Cardiac muscle cell (in vitro differentiated cells and primary cell): ENCODE data around the gene MARCHF3. TPM values are rescaled to one million over a fixed set of nuclear protein-coding genes. Genes with fewer than 3 reads are reported as not detected.

Experiments
- DNase-seq, 2 donors: peaks; one replicate each; pipeline versions ENCODE4 v3.0.0 to v3.0.0-alpha.2; 2010 to 2017; ENCODE audit warnings: low read depth in 1 of 2, low spot score in 1 of 2
- H3K27ac ChIP-seq: fragments of 200-600 bp; sonication (generic); 2 replicates; pipeline ENCODE4 v1.5.1; 2016
- H3K27me3 ChIP-seq: fragments of 200-600 bp; sonication (generic); 2 replicates; pipeline ENCODE4 v1.6.0; 2016; ENCODE audit warnings: control low read depth
- H3K36me3 ChIP-seq: fragments of 200-600 bp; sonication (generic); 2 replicates; pipeline ENCODE4 v1.5.1; 2016; ENCODE audit warnings: control low read depth
- H3K4me1 ChIP-seq: fragments of 200-600 bp; sonication (generic); 2 replicates; pipeline ENCODE4 v1.8.1; 2017; ENCODE audit warnings: low read depth, mild to moderate bottlenecking, mixed run types
- H3K4me3 ChIP-seq: fragments of 200-600 bp; sonication (generic); 2 replicates; pipeline ENCODE4 v1.5.1; 2016; ENCODE audit warnings: mild to moderate bottlenecking
- H3K9me3 ChIP-seq: fragments of 200-600 bp; sonication (generic); 2 replicates; pipeline ENCODE4 v1.5.1; 2017; ENCODE audit warnings: low read depth, mild to moderate bottlenecking, control low read depth
- polyA plus RNA-seq: library from polyadenylated mRNA; unstranded; fragments of >200 nt; fragmentation: Nextera tagmentation; extraction: Ambion mirVana; gene quantifications from 2 replicates; pipeline ENCODE4 v1.2.1, GENCODE V29; 2016
- total RNA-seq: library from RNA; depleted of rRNA; stranded (reverse); fragments of >200 nt; gene quantifications from 2 replicates; pipeline ENCODE4 v1.2.3, GENCODE V29; 2016
- TF ChIP-seq, protein P1 (sequence below): IDR thresholded peaks from 2 replicates; pipeline ENCODE4 v1.5.1; 2012; ENCODE audit warnings: low read depth, mild to moderate bottlenecking, low read length

The MARCHF3 gene
- total and polyA plus RNA-seq, 2 experiments from 2014 or later = 5.2 to 32.3 TPM

GRCh38 chr5:127063257-127063913 is 33.0 kb upstream of the MARCHF3 start:
- Histone ChIP-seq H3K36me3 (no peaks in the 10 kb centered on the region), H3K4me3 (no peak overlapping the region), H3K27ac (no peak overlapping the region), H3K4me1 (no peaks in the 10 kb centered on the region), H3K9me3 (no peaks in the 10 kb centered on the region), H3K27me3 (no peaks in the 10 kb centered on the region)
- no peak for DNase-seq
- TF ChIP-seq, protein P1, sequence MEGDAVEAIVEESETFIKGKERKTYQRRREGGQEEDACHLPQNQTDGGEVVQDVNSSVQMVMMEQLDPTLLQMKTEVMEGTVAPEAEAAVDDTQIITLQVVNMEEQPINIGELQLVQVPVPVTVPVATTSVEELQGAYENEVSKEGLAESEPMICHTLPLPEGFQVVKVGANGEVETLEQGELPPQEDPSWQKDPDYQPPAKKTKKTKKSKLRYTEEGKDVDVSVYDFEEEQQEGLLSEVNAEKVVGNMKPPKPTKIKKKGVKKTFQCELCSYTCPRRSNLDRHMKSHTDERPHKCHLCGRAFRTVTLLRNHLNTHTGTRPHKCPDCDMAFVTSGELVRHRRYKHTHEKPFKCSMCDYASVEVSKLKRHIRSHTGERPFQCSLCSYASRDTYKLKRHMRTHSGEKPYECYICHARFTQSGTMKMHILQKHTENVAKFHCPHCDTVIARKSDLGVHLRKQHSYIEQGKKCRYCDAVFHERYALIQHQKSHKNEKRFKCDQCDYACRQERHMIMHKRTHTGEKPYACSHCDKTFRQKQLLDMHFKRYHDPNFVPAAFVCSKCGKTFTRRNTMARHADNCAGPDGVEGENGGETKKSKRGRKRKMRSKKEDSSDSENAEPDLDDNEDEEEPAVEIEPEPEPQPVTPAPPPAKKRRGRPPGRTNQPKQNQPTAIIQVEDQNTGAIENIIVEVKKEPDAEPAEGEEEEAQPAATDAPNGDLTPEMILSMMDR = no peak

GRCh38 chr5:127061956-127062355 is 31.6 kb upstream of the MARCHF3 start:
- TF ChIP-seq, protein P1 = no peak
- no peak overlapping the region for H3K27ac ChIP-seq

GRCh38 chr5:127061537-127061936 is 31.2 kb upstream of the MARCHF3 start:
- TF ChIP-seq, protein P1 = no peak
- Histone ChIP-seq H3K9me3 (no peaks in the 10 kb centered on the region), H3K4me1 (no peaks in the 10 kb centered on the region), H3K4me3 (no peak overlapping the region), H3K27ac (no peak overlapping the region), H3K27me3 (no peaks in the 10 kb centered on the region), H3K36me3 (no peaks in the 10 kb centered on the region)
- no peak for DNase-seq

More at GRCh38 chr5:127061956-127062355, 31.6 kb upstream of the MARCHF3 start:
- Histone ChIP-seq H3K36me3 (no peaks in the 10 kb centered on the region), H3K9me3 (no peaks in the 10 kb centered on the region), H3K4me1 (no peaks in the 10 kb centered on the region), H3K4me3 (no peak overlapping the region), H3K27me3 (no peaks in the 10 kb centered on the region)
- no peak for DNase-seq

DNA sequence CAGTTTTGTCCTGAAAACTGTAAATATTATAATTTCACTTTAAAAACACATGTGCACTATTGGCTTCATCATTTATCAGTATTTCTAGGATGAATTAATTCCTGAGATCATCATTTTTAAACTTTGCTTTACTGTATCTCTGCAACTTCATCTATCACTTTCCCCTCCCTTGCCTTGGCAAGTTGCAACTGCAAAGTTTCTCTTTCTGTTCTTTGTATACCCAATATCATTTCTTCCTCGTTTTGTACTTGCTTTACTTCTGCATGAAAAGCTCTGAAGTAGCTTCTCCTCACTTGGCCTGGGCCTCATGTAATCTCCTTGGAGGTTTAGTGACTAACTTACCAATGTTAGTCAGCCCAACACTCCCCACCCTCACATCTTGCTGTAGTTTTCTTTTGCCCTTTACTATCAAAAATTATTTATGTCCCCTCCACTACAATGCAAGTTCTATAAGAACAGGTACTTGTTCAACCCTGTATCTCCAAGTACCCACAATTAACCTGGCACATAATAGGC is 30.2 kb upstream of the MARCHF3 start:
- DNase-seq = no peak
- H3K4me3 ChIP-seq = no peak overlapping the region

GRCh38 chr5:127056896-127057295 is 26.5 kb upstream of the MARCHF3 start:
- TF ChIP-seq, protein P1 = no peak

More for the DNA sequence above, 30.2 kb upstream of the MARCHF3 start:
- no peaks in the 10 kb centered on the region for H3K36me3 ChIP-seq
- H3K27me3 ChIP-seq = no peaks in the 10 kb centered on the region
- TF ChIP-seq, protein P1 = no peak
- H3K27ac ChIP-seq = no peak overlapping the region
- H3K9me3 ChIP-seq = no peaks in the 10 kb centered on the region
- H3K4me1 ChIP-seq = no peaks in the 10 kb centered on the region

More at GRCh38 chr5:127056896-127057295, 26.5 kb upstream of the MARCHF3 start:
- no peaks in the 10 kb centered on the region for H3K27me3 ChIP-seq
- DNase-seq = no peak
- no peaks in the 10 kb centered on the region for H3K4me1 ChIP-seq
- H3K4me3 ChIP-seq = no peak overlapping the region
- H3K36me3 ChIP-seq = no peaks in the 10 kb centered on the region
- H3K9me3 ChIP-seq = no peaks in the 10 kb centered on the region
- H3K27ac ChIP-seq = no peak overlapping the region
